DOHH2 (cell line): ENCODE measurements around the gene SLC43A2.
A peak's percentile ranks its signal among the peaks of the same experiment; 100 is the strongest.

Source experiments
- H3F3A ChIP-seq: fragments of 200-600 bp; sonication (generic), shearing (Covaris generic); 2 replicates; pipeline ENCODE4 v1.6.0; 2016; ENCODE audit warnings: antibody characterized with exemption, mild to moderate bottlenecking; ENCODE audit not compliant: control insufficient read depth, insufficient read depth
- H3K27ac ChIP-seq: fragments of 200-600 bp; sonication (generic); 2 replicates; pipeline ENCODE4 v1.5.1; 2014; ENCODE audit warnings: low read depth, mild to moderate bottlenecking, low read length, moderate library complexity
- H3K27me3 ChIP-seq: fragments of 200-600 bp; sonication (generic); 2 replicates; pipeline ENCODE4 v1.6.1; 2014; ENCODE audit warnings: mild to moderate bottlenecking, low read length, mixed read lengths; ENCODE audit not compliant: control insufficient read depth
- H3K36me3 ChIP-seq: fragments of 200-600 bp; sonication (generic); 2 replicates; pipeline ENCODE4 v1.6.1; 2014; ENCODE audit warnings: mild to moderate bottlenecking, low read length, moderate library complexity, mixed read lengths; ENCODE audit not compliant: control insufficient read depth
- H3K4me1 ChIP-seq: fragments of 200-600 bp; sonication (generic); 2 replicates; pipeline ENCODE4 v1.6.1; 2014; ENCODE audit warnings: mild to moderate bottlenecking, low read length, mixed read lengths; ENCODE audit not compliant: control insufficient read depth
- H3K4me2 ChIP-seq: fragments of 200-600 bp; sonication (generic); 2 replicates; pipeline ENCODE4 v1.6.0; 2014; ENCODE audit warnings: mild to moderate bottlenecking, low read length, moderate library complexity
- H3K4me3 ChIP-seq: fragments of 200-600 bp; sonication (generic); 2 replicates; pipeline ENCODE4 v1.5.1; 2014; ENCODE audit warnings: mild to moderate bottlenecking, low read length, mixed read lengths
- H3K79me2 ChIP-seq: fragments of 200-600 bp; sonication (generic); 2 replicates; pipeline ENCODE4 v1.6.1; 2014; ENCODE audit warnings: mild to moderate bottlenecking, low read length, mixed read lengths; ENCODE audit not compliant: control insufficient read depth
- H3K9me2 ChIP-seq: fragments of 200-600 bp; sonication (generic); replicated peaks from 2 replicates; pipeline ENCODE4 v1.6.1; 2014; ENCODE audit warnings: mild to moderate bottlenecking, low read length, mixed read lengths; ENCODE audit not compliant: control insufficient read depth
- H3K9me3 ChIP-seq: fragments of 200-600 bp; sonication (generic); 2 replicates; pipeline ENCODE4 v1.6.1; 2014; ENCODE audit warnings: antibody characterized with exemption, low read length, mixed read lengths; ENCODE audit not compliant: control insufficient read depth, insufficient read depth
- H4K20me1 ChIP-seq: fragments of 200-600 bp; sonication (generic); 2 replicates; pipeline ENCODE4 v1.6.0; 2014; ENCODE audit warnings: low read depth, mild to moderate bottlenecking, antibody characterized with exemption, low read length, moderate library complexity; ENCODE audit not compliant: control insufficient read depth, insufficient read depth
- CTCF ChIP-seq: fragments of 200-600 bp; sonication (generic); IDR thresholded peaks from one replicate; pipeline ENCODE4 v1.5.1; 2014; ENCODE audit warnings: antibody characterized with exemption, mild to moderate bottlenecking, low read depth, low read length; ENCODE audit not compliant: poor library complexity, severe bottlenecking
- EZH2phosphoT487 ChIP-seq: fragments of 200-600 bp; sonication (generic); IDR thresholded peaks from 2 replicates; pipeline ENCODE4 v1.6.1; 2017; ENCODE audit warnings: borderline replicate concordance, mild to moderate bottlenecking, antibody characterized with exemption, low read length, moderate library complexity, mixed read lengths

The SLC43A2 gene

GRCh38 chr17:1560101-1560857, 68.4 kb downstream of the SLC43A2 start:
- H3F3A ChIP-seq: peaks cover 14% of the 10 kb centered on the region
- H4K20me1 ChIP-seq: peaks cover 30% of the 10 kb centered on the region
- no peak overlapping the region for H3K27ac ChIP-seq
- H3K4me3 ChIP-seq: no peak overlapping the region
- no peaks in the 10 kb centered on the region for H3K9me3 ChIP-seq
- H3K4me2 ChIP-seq: peak overlapping the region; percentile 96
- H3K36me3 ChIP-seq: peaks cover 50% of the 10 kb centered on the region
- peaks cover 73% of the 10 kb centered on the region for H3K79me2 ChIP-seq
- TF ChIP-seq CTCF: no peak
- TF ChIP-seq EZH2phosphoT487: no peak
- H3K27me3 ChIP-seq: no peaks in the 10 kb centered on the region
- H3K9me2 ChIP-seq: no peaks in the 10 kb centered on the region
- peaks cover 72% of the 10 kb centered on the region for H3K4me1 ChIP-seq

- no peaks in the 10 kb centered on the region for H3K27me3 ChIP-seq
- no peaks in the 10 kb centered on the region for H3K9me3 ChIP-seq
- H3K9me2 ChIP-seq: no peaks in the 10 kb centered on the region
- TF ChIP-seq CTCF (no peak), EZH2phosphoT487 (no peak)
- H3K36me3 ChIP-seq: peaks cover 59% of the 10 kb centered on the region
- H3K4me1 ChIP-seq: peaks cover 68% of the 10 kb centered on the region
- no peak overlapping the region for H3K4me3 ChIP-seq
- H3F3A ChIP-seq: peaks cover 14% of the 10 kb centered on the region
- H4K20me1 ChIP-seq: peaks cover 30% of the 10 kb centered on the region
- H3K4me2 ChIP-seq: no peak overlapping the region
- peaks cover 83% of the 10 kb centered on the region for H3K79me2 ChIP-seq
- H3K27ac ChIP-seq: no peak overlapping the region
Measured at GRCh38 chr17:1559047-1560043, 69.3 kb downstream of the SLC43A2 start.

- H3K36me3 ChIP-seq: peaks cover 67% of the 10 kb centered on the region
- no peak overlapping the region for H3K4me2 ChIP-seq
- peaks cover 58% of the 10 kb centered on the region for H3K4me1 ChIP-seq
- no peak overlapping the region for H3K4me3 ChIP-seq
- H4K20me1 ChIP-seq: peaks cover 30% of the 10 kb centered on the region
- H3K27me3 ChIP-seq: no peaks in the 10 kb centered on the region
- peaks cover 91% of the 10 kb centered on the region for H3K79me2 ChIP-seq
- H3F3A ChIP-seq: peaks cover 9% of the 10 kb centered on the region; the same call in 1 of the 2 replicates
- H3K9me2 ChIP-seq: no peaks in the 10 kb centered on the region
- H3K9me3 ChIP-seq: no peaks in the 10 kb centered on the region
- no peak for TF ChIP-seq EZH2phosphoT487
- no peak for TF ChIP-seq CTCF
- no peak overlapping the region for H3K27ac ChIP-seq
Measured at GRCh38 chr17:1558401-1558800, 70.2 kb downstream of the SLC43A2 start.
